ENCODE data around the gene GMDS. TPM values are rescaled to one million over a fixed set of nuclear protein-coding genes. Genes with fewer than 3 reads are reported as not detected.

The GMDS gene
- total and polyA plus RNA-seq, 2 donors (not counting 1 experiment from before 2014, with no cell fraction given) = 11.5 to 16.4 TPM

GRCh38 chr6:1849691-1850090 is 395.7 kb downstream of the GMDS start:
- no peaks in the 10 kb centered on the region for H3K27me3 Mint-ChIP-seq

GRCh38 chr6:1848752-1849151 is 396.7 kb downstream of the GMDS start:
- H3K27ac Mint-ChIP-seq = no peak overlapping the region
- POLR2A ChIA-PET = no interaction called here
- no peak overlapping the region for H3K4me3 Mint-ChIP-seq
- Histone ChIP-seq H2AFZ (ENCODE audit: insufficient read depth, low read depth, low read length, poor library complexity, severe bottlenecking) (no peak overlapping the region), H3K27me3 (replicated peaks in 1 of 4; ENCODE audit: control extremely low read depth in 1 of 4, control insufficient read depth in 3 of 4, insufficient read depth in 4 of 4, low read length in 3 of 4) (no peaks in the 10 kb centered on the region), H3K79me2 (ENCODE audit: control insufficient read depth, insufficient read depth, low read length) (no peaks in the 10 kb centered on the region), H3K4me3 (ENCODE audit: control extremely low read depth in 1 of 5, extremely low read depth in 1 of 5, insufficient read depth in 1 of 5, low read depth in 2 of 5, low read length in 4 of 5) (no peak overlapping the region), H3K9me3 (ENCODE audit: control extremely low read depth in 1 of 3, control insufficient read depth in 2 of 3, insufficient read depth in 1 of 3, low read length in 2 of 3) (peaks cover 0 to 10% (median 4%) of the 10 kb centered on the region in 3 donors), H4K20me1 (ENCODE audit: control insufficient read depth, insufficient read depth, low read length, poor library complexity, severe bottlenecking) (no peaks in the 10 kb centered on the region), H3K4me1 (ENCODE audit: control insufficient read depth in 2 of 2, insufficient read depth in 2 of 2, low read length in 2 of 2) (peaks cover 6 to 7% of the 10 kb centered on the region in 2 donors), H3K4me2 (replicated peaks; ENCODE audit: low read depth, low read length, poor library complexity, severe bottlenecking) (no peak overlapping the region), H3K36me3 (replicated peaks in 1 of 2; ENCODE audit: control extremely low read depth in 1 of 2, control insufficient read depth in 1 of 2, extremely low read depth in 1 of 2, insufficient read depth in 2 of 2, low read length in 1 of 2) (no peaks in the 10 kb centered on the region), H3K27ac (ENCODE audit: low read length in 2 of 2) (no peak overlapping the region), H3K9ac (ENCODE audit: low read length) (no peak overlapping the region)
- no peak for ATAC-seq (ENCODE audit: low read depth)
- no peak for DNase-seq
- intact Hi-C loops (cut with micrococcal nuclease) = no loop called here
- H3K27me3 Mint-ChIP-seq = no peaks in the 10 kb centered on the region
- WGBS (ENCODE audit: insufficient coverage) = no CpG with 5 or more reads among the region's 1 CpG
- TF ChIP-seq CTCF (IDR thresholded peaks at IDR 0.05) = no peak
- TF ChIP-seq EZH2 (IDR thresholded peaks at IDR 0.05; ENCODE audit: borderline replicate concordance, insufficient read depth, low read depth, low read length, poor library complexity, severe bottlenecking) = no peak
- H3K4me1 Mint-ChIP-seq = peaks cover 9% of the 10 kb centered on the region
- CTCF ChIA-PET = no interaction called here
- H3K9me3 Mint-ChIP-seq (ENCODE audit: insufficient read depth) = no peaks in the 10 kb centered on the region

More at GRCh38 chr6:1849691-1850090, 395.7 kb downstream of the GMDS start:
- intact Hi-C loops (cut with micrococcal nuclease) = no loop called here
- Histone ChIP-seq H3K9ac (ENCODE audit: low read length) (no peak overlapping the region), H3K36me3 (replicated peaks in 1 of 2; ENCODE audit: control extremely low read depth in 1 of 2, control insufficient read depth in 1 of 2, extremely low read depth in 1 of 2, insufficient read depth in 2 of 2, low read length in 1 of 2) (no peaks in the 10 kb centered on the region), H3K4me1 (ENCODE audit: control insufficient read depth in 2 of 2, insufficient read depth in 2 of 2, low read length in 2 of 2) (peaks cover 6 to 7% of the 10 kb centered on the region in 2 donors), H3K9me3 (ENCODE audit: control extremely low read depth in 1 of 3, control insufficient read depth in 2 of 3, insufficient read depth in 1 of 3, low read length in 2 of 3) (peaks cover 0 to 10% (median 4%) of the 10 kb centered on the region in 3 donors), H3K79me2 (ENCODE audit: control insufficient read depth, insufficient read depth, low read length) (no peaks in the 10 kb centered on the region), H4K20me1 (ENCODE audit: control insufficient read depth, insufficient read depth, low read length, poor library complexity, severe bottlenecking) (no peaks in the 10 kb centered on the region), H3K4me3 (ENCODE audit: control extremely low read depth in 1 of 5, extremely low read depth in 1 of 5, insufficient read depth in 1 of 5, low read depth in 2 of 5, low read length in 4 of 5) (no peak overlapping the region), H3K4me2 (replicated peaks; ENCODE audit: low read depth, low read length, poor library complexity, severe bottlenecking) (no peak overlapping the region), H3K27ac (ENCODE audit: low read length in 2 of 2) (no peak overlapping the region), H3K27me3 (replicated peaks in 1 of 4; ENCODE audit: control extremely low read depth in 1 of 4, control insufficient read depth in 3 of 4, insufficient read depth in 4 of 4, low read length in 3 of 4) (no peaks in the 10 kb centered on the region), H2AFZ (ENCODE audit: insufficient read depth, low read depth, low read length, poor library complexity, severe bottlenecking) (no peak overlapping the region)
- Mint-ChIP-seq H3K4me3 (no peak overlapping the region), H3K4me1 (peaks cover 9% of the 10 kb centered on the region), H3K27ac (no peak overlapping the region), H3K9me3 (ENCODE audit: insufficient read depth) (no peaks in the 10 kb centered on the region)
- ChIA-PET CTCF (no interaction called here), POLR2A (no interaction called here)
- no peak for TF ChIP-seq CTCF (IDR thresholded peaks at IDR 0.05)
- no peak for TF ChIP-seq EZH2 (IDR thresholded peaks at IDR 0.05; ENCODE audit: borderline replicate concordance, insufficient read depth, low read depth, low read length, poor library complexity, severe bottlenecking)
- 0% methylated on average over 1 of the region's 5 CpGs for WGBS (ENCODE audit: insufficient coverage)
- DNase-seq (no peak), ATAC-seq (ENCODE audit: low read depth) (no peak)
